Measurements from ENCODE around the gene TMEM63C.

TMEM63C gene, protein sequence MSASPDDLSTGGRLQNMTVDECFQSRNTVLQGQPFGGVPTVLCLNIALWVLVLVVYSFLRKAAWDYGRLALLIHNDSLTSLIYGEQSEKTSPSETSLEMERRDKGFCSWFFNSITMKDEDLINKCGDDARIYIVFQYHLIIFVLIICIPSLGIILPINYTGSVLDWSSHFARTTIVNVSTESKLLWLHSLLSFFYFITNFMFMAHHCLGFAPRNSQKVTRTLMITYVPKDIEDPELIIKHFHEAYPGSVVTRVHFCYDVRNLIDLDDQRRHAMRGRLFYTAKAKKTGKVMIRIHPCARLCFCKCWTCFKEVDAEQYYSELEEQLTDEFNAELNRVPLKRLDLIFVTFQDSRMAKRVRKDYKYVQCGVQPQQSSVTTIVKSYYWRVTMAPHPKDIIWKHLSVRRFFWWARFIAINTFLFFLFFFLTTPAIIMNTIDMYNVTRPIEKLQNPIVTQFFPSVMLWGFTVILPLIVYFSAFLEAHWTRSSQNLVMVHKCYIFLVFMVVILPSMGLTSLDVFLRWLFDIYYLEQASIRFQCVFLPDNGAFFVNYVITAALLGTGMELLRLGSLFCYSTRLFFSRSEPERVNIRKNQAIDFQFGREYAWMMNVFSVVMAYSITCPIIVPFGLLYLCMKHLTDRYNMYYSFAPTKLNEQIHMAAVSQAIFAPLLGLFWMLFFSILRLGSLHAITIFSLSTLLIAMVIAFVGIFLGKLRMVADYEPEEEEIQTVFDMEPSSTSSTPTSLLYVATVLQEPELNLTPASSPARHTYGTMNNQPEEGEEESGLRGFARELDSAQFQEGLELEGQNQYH

DNA sequence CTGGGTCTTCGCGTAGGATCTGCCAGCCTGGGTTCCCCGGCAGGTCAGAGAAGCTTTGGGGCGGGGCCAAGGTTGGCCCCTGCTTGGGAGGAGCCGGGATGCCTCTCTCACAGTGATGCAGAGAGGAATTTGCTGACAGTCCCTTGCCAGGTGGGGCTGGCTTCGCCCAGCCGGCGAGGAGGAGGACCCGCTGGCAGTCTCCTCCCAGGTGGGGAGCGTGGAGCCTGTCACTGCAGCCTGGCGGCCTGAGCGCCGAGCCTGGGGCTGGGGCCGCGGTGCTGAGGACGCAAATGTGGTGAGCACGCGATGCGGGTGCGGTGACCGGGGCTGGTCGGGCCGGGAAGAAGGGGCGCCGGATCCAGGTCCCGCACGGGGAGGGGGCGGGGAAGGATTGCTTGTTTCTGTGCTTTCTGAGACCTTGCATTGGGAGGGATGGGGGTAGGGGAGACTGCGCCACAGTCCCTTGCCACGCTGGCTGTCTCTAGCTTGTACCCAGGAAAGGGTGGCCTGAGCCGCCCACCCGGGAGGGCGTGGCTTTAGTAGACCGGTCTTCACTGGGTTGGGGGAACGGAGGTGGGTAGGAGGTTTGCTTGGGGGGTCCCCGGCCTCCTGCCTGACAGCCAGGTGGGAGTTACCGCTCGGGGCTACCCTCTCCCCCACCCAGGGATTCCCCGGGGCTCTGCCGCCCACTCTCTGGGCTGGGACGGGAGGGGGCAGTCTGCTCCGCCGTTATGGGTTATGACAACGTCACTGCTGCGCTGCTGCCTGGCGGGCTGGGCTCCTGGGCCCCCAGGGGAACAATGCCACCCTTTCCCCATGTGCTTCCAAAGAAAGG lies at the start of gene TMEM63C:
Gene TMEM63C, plus strand, starts transcription at position 196 of the 835 bp plus-strand sequence. CDS start 37,016 bp downstream, outside the sequence.
- DNase-seq = peak; percentile 50

DNA sequence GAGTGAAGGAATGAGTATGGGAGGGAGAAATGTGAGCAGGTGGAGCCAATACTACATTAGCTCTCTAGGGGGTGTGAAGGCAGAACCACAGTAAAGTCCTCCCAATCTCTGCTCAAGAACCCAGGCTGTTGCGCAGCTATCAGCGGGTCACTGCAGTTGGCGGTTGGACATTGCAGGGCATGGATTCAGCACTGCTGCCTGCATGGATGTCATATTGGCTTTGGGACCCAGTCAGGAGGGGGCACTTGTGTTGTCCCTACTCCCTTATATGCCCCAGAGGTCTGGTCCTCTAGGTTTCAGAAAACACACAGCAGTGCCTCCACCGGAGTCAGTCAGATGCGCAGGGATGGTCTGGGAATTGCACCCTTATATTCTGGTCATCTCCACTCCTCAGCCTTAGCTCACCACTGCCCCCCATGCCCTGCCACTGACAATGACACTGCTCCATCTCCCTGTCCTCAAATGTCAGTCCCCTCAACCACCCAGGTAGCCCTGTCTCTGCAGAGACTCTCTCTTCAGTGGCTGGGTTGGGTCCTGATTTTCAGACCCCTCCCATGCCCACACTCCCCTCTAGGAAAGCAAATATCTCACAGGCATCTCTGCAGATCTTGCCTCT lies 49.6 kb upstream of the TMEM63C start:
- DNase-seq = no peak

DNA sequence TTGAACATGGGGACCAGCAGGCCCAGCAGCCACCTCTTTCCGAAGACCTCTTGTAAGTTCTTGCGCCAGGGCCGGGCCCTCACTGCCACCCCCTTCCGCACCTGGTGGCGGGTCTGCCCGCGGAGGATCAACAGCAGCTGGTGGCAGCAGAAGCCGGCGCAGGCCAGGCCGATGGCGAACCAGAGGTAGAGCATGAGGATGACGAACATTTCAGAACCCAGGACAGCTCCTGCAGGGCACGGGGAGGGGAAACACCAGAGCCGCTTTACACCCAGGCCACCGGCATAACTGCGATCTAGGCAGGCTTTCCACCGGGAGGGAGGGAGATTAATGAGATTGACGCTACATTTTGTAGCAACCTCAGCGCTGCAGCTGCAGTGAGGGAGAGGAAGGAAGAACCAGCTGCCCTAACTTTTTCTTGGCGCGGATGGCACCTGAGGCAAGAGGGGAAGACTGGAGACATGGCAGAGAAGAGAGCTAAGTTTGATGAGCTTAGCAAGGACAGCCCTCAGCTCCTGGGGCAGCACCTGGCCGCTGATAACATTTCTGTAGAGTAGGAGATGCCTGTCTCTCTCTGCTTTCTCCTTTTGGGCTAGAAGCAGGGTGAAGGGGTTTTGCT lies 47.8 kb upstream of the TMEM63C start:
- DNase-seq = no peak

DNA sequence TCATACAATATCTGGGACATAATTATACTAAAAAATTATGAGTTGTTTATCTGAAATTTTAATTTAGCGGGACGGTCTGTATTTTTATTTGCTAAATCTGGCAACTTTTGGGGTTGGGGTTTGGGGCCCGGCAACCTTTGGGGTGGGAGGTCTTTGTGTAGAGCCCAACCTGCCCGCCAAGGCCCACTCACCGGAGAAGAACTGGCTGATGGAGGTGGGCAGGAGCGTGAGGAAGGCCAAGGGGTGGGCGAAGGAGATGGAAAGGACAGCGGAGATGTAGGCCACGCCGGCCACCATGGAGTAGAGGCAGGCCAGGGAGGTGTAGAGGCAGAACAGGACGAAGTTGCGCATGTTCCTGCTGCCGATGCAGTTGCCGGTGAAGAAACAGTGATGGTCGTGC lies 42.6 kb upstream of the TMEM63C start:
- DNase-seq = no peak

DNA sequence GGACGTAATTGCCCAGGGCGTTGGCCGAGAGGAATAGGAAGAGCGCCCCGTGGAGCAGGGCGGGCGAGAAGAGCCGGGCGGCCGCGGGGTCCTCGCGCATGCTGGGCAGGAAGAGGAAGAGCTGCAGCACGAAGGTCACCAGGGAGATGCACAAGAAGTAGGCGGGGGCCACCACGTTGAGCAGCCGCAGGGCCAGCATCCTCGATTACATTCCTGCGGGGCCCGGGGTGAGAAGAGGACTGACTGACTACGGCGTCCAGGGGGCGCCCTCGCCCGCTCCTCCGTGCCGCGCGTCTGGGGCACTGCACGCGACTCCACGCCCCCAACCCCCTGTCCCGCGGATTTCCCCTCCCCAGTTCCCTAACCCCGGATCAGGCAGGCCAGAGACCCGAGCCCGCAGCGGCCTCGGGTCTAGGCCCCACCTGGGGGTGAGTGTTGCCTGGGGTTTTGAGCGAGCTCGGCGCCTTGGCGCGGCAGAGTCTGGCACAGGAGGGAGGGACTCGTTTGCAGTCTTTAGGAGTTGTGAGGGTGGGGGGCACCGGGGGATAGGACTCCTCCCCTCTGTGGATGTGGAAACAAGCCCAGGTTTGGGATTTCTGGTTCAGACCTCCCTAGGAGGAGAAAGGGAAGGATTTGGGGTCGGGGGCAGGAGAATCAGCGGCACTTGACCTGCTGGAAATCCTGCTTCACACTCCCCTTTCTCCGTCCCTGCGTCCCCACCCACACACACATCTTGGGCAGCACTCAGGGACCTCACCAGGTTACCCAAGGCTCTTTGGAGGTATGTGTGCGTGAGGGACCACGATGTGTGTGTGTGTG lies 41.8 kb upstream of the TMEM63C start:
- DNase-seq = no peak

DNA sequence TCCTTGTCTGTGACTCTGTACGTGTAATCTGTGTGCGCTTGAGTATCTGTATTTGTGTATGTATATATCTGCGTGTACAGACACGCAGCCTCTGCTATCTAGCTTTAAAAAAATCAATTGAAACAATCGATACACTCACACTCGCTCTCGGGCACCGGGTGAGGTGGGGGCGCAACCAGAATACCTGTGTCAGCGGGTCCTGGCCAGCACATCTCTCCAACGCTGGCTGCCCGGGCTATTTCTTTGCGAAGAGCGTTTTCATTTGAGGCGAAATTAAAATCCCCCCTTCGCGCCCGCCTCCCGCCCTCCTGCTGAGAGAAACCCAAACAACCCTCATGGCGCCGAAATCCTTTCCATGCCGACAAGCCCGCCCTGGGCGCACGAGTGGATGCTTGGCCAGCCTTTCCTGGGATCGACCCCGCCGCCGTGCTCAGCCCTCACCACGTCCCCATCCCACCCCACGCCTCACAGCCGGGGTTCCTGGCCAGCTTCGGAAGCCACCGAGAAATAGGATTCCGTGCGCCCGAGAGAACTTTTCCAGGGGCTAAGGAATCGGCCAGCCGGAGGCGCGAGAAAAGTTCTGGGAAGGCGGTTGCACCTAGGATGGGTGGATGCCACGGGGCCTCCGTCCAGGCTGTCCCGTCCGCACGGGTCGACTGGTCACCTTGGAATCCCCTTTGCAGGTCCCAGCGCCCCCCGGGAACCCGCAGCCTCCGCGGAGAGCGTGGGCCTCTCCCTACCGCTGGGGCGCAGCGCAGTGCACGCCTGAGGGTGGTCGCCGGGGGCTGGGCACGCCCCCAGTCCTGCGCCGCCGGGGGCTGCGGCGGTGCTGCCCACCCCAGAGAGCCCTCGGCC lies 41.0 kb upstream of the TMEM63C start:
- no peak for DNase-seq

DNA sequence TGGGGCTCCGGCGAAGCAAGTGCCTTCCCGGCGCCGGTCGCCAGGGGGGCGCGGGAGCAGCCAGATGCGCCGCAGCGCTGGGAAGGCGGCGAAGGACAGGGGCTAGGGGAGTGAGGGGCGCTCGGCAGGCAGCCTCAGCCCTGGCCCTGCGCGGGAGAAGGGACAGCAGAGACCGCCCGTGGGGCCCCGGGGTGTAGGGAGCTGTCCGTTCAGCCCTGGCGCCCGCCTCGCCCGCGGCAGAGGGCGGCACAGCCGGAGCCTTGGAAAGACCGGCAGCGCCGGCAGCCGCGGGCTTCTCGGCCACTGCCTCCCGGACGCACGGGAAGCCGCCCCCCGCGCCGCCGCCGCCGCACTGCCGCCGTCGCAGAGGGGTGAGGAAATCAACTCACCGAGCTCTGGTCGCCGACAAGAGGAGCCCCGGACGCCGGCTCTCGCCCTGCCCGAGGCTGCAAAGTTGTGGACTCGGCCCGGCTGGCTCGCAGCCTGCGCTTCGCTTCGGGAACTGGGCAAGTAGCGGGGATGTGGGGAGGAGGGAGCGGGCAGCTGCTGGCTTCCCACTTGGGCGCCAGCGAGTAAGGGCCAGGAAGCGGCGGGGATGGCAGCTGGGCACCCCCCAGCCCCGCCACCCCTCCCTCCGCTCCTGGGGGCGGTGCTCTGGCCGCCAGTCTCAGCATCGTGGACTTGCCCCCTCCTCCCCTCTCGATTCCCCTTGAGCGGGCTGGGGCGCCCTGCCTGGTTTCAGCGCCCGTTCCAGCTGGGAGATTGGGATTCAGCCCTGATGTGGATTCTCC lies 40.2 kb upstream of the TMEM63C start, which contains the start of gene ZDHHC22:
Gene ZDHHC22, minus strand, starts transcription at position 578 of the 791 bp plus-strand sequence. CDS start 2,053 bp downstream, outside the sequence.
- DNase-seq = no peak

DNA sequence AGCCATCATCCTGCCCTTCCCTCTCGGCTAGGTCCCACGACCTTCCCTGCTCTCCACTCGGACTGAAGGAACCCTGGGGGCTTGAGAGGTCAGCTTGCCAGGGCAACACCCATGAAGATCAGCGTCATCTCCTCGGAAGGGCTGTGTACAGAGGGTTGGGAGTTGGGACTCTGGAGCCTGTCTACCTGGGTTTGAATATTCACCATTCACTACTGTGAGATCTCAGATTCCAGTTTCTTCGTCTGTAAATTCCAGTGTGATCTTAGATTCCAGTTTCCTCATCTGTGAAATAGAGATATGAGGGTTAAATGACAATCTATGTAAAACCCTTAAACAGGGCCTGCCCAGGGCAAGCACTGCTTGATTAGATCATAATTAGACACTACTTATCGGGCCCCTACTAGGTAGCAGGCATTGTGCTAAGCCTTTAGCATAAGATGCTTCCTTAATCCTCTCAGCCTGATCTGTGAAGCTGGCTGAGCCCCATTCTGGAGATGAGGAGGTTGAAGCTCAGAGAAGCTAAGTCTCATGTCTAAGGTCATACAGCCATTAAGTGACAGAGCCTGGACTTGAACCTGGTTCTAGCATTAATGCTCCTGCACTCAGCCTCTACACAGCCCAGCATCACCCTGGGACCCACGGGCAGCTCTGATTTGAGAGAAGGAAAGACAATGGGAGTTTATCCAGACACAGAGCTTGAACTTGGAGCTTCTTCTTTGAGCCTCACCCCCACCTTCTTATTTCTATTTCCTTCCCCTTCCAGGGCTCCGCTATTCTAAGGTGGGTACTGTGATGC lies 39.4 kb upstream of the TMEM63C start:
- no peak for DNase-seq

DNA sequence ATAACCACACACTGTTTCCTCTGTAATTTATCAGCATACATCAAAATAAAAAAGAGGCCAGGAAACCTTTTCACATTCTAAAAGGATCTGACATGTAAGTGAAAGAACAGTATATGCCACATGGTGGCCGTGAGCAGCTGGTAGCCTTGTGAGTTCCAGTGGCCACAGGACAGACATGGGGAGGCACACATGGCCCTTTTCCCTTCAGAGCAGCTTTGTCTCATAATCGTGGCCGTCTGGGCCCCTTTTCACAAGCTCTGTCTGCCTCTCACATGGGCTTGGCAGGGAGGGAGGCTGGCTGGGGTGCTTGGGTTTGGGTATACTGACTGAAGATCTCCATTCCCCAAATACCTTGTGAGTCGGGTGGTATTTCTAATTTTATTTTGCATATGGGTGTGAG lies 38.5 kb upstream of the TMEM63C start:
- DNase-seq = no peak

DNA sequence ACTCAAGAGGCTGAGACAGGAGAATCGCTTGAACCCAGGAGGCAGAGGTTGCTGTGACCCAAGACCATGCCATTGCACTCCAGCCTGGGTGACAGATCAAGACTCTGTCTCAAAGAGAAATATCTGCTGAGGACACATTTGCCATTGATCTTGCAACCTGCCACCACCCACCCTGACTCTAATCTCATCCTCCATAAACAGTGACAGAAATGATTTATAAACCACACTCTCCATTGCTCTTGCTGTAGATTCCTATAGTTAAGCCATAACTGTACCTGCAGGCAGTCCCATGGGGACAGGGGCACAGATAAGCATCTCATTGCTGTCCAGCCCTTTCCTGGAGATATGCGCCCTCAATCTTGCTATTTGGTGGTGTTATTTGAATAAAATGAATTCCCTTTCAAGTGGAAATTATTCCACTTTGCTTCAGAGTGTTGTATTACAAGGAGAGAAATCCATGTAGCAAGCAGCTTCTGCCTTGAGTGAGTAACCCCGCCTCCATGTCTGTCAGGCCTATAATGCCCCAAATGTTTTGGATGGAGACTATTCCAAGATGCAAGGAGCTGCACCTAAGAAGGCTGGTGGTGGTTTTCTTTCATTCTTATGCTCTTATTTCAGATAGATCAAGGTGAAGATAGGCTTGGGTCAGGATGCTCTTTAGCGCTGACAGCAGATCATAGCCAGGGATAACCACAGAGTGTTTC lies 37.0 kb upstream of the TMEM63C start:
- no peak for DNase-seq

DNA sequence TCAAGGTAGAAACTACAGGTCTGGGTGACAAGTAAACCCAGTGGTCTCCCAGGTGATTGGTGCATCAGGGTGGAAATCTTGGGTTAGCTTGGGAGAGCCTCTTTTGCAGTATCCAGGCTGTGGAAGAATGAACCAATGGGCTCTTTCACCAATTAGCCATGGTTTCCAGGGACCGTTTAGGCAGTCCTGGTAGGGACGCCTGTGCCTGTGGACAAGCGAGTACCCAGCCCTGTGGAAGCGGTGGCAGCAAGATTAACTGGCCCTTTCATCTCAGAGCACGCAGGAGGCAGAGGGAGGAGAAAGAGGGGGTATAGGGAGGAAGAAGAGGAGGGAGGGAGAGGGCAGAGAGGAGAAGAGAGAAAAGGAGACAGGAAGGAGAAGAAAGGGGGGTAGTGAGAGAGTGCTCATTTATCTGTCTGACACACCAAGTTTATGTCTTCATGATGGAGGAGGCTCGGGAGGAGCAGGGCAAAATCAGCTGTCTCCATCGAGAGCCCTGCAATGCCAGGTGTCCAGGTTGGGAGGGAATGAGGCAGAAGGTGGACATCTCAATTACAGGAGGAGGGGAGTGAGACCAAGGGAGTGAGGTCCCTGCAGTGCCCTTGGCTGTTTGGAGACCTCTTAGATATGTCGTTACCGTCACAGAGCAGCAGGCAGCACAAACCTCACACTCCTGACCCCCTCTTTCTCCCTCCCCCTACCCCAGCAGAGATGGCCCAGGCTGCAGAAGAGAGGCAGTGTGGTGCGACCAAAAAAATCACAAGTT lies 35.4 kb upstream of the TMEM63C start:
- no peak for DNase-seq

DNA sequence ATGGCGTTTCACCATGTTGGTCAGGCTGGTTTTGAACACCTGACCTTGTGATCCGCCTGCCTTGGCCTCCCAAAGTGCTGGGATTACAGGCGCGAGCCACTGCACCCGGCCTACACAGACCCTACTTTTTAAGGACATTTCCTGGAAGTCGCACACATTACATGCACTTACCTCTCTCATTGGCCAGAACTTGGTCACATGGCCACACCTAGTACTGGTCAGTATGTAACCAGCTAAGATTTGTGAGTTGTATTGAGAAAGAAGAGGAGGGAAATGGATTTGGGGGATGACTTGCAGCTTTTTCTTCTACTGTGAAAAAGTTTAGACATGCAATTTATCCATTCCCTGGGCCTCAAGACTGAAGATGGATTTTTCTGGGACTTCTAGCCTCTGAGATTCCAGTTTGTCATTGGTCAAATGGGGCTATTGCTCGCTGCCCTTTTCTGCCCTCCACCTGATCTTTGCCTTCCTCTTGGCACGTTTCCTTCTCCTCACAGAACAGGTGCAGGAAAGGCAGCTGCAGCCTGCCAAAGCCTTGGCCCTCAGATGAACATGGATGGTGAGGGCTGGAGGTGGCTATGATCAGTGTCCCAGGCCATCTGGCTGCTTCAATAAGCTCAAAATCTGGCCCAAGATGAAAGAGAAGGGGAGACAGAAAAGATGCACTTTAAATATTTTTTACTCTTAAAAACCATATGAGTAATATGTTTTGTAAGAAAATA lies 32.9 kb upstream of the TMEM63C start:
- no peak for DNase-seq

DNA sequence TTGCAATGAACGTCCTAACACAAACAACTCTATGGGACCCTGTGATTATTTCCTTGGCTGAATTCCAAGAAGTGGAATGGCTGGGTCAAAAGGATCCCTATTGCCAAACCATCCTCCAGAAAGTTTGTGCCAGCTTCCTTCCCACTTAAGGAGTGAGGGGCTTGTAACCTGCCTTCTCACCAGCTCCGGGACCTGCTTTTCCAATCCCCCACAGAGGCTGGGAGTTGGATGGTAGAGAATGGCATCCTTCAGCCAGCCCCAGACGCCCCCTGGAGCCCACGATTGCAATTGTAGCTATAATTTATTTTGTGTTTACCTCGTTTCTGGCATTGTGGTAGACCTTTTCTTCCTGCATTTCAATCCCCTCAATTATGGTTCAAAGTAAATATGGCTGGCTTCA lies 30.4 kb upstream of the TMEM63C start:
- DNase-seq = no peak

DNA sequence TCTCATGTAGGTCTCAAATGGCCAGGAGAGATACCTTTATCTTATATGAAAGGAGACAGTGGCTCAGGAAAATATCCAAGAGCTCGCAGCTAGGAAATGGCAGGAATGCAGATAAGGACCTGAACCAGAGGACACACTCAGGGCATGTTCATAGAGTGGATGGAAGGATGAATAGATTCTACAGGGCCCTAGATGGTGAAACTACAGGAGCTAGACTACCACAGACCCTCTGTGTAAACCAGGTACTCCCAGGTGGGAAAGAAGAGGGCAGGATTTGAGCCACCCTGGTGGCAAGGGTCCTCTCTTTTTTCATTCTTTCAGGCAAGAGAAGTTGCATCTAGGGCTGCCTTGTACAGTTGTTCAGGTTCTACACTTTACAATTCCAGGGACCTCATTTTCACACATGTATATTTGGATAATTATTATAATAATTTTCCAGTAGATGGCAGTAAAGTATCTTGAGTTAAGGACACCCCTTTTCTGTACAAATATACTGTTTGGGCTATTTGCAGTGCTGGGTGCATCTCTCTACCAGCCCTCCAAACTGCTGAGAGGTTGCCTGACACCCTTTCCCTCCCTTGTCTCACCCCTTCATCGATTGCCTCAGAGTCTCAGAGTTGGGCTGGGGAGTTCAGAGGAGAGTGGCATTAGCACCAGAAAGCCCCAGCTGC lies 29.5 kb upstream of the TMEM63C start:
- peak; percentile 23 for DNase-seq

DNA sequence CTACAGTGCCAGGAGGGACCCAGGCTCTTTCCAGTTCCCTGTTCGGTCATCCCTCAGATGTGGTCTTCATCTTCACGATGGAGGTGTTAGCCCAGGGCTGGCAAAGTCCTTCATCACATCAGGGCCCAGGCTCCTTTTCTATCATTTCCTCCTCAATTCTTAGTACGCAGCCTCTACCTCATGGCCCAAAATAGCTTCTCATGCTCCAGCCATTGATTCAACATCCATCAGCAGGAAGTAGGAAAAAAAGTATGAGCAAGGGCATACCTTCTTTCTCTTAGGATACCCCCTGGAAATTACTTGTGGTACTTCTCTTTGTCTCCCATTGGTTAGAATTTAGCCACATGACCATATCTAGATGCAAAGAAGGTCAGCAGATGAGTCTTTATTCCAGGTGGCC lies 27.8 kb upstream of the TMEM63C start:
- DNase-seq = no peak

DNA sequence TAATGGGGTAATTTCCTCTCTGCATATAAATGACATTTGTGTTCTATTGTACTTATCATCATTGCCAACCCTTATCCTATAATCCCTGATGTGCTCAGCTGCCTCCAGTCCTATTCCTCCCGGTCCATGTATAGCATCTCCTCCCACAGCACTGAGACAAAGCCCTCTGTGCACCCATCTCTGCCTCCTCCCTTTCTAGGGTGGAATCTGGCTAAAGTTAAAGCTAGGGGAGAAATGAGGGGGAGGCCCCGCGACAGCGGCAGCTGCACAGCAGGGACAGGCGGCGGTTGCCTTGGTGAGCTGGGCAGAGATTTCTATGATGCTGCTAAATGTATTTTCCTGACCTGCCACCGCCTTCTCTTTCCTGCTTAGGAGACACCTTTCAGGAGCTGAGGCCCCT lies 27.2 kb upstream of the TMEM63C start:
- no peak for DNase-seq
